HEK293T (cell line): ENCODE results near the gene EXOC6.

Experiments
- ARNT ChIP-seq: fragments of 450-650 bp; IDR thresholded peaks from 2 replicates; pipeline ENCODE4 v1.6.1; 2017; ENCODE audit warnings: mild to moderate bottlenecking
- BHLHE40 ChIP-seq: fragments of 450-650 bp; IDR thresholded peaks from 2 replicates; pipeline ENCODE4 v1.6.1; 2016; ENCODE audit warnings: mild to moderate bottlenecking, moderate library complexity, borderline replicate concordance
- PKNOX1 ChIP-seq: fragments of 450-650 bp; IDR thresholded peaks from 2 replicates; pipeline ENCODE4 v1.6.1; 2016
- SP1 ChIP-seq: fragments of 450-650 bp; IDR thresholded peaks from 2 replicates; pipeline ENCODE4 v1.6.1; 2017
- ZNF384 ChIP-seq: fragments of 450-650 bp; IDR thresholded peaks from 2 replicates; pipeline ENCODE4 v1.6.1; 2016

GRCh38 chr10:93028883-93029282 lies 180.6 kb downstream of the EXOC6 start:
- no peak for TF ChIP-seq ARNT
- no peak for TF ChIP-seq BHLHE40
- TF ChIP-seq SP1, result no peak
- TF ChIP-seq PKNOX1, result no peak
- TF ChIP-seq ZNF384, result no peak
